Amniotic stem cell (primary cell): ENCODE results near the gene PRKAG2.

Experiments used
- DNase-seq: peaks from one replicate; lab custom pipeline; 2025; lab: John Stamatoyannopoulos, UW

PRKAG2 gene

GRCh38 chr7:151900591-151900985 lies 23.7 kb upstream of the PRKAG2 start:
- no peak for DNase-seq

GRCh38 chr7:151899513-151900360 lies 22.8 kb upstream of the PRKAG2 start:
- no peak for DNase-seq

GRCh38 chr7:151897951-151898686 lies 21.2 kb upstream of the PRKAG2 start:
- DNase-seq = no peak

GRCh38 chr7:151897161-151897731 lies 20.3 kb upstream of the PRKAG2 start:
- DNase-seq = no peak

- DNase-seq = no peak
These were observed 19.6 kb upstream of the PRKAG2 start for GRCh38 chr7:151896486-151896885.

- no peak for DNase-seq
These were observed 19.2 kb upstream of the PRKAG2 start for GRCh38 chr7:151896086-151896485.

GRCh38 chr7:151895631-151896031 lies 18.7 kb upstream of the PRKAG2 start:
- no peak for DNase-seq

- DNase-seq = no peak
These were observed 18.2 kb upstream of the PRKAG2 start for GRCh38 chr7:151895008-151895630.

- no peak for DNase-seq
These were observed 17.4 kb upstream of the PRKAG2 start for GRCh38 chr7:151894111-151895007.

GRCh38 chr7:151893405-151893923 lies 16.5 kb upstream of the PRKAG2 start:
- no peak for DNase-seq

- no peak for DNase-seq
These were observed 14.8 kb upstream of the PRKAG2 start for GRCh38 chr7:151891753-151892152.

GRCh38 chr7:151891182-151891581 lies 14.3 kb upstream of the PRKAG2 start:
- no peak for DNase-seq

GRCh38 chr7:151890355-151891004 lies 13.6 kb upstream of the PRKAG2 start:
- DNase-seq = no peak

- DNase-seq = no peak
These were observed 12.8 kb upstream of the PRKAG2 start for GRCh38 chr7:151889406-151890354.

GRCh38 chr7:151888079-151889067 lies 11.5 kb upstream of the PRKAG2 start:
- DNase-seq = no peak

GRCh38 chr7:151886783-151887182 lies 9.9 kb upstream of the PRKAG2 start:
- no peak for DNase-seq

- DNase-seq = no peak
These were observed 8.3 kb upstream of the PRKAG2 start for GRCh38 chr7:151885202-151885580.
